Nephron progenitor cell (in vitro differentiated cells): ENCODE data around the gene ANKRD29.
"Not testable (repeated sequence)": the region's sequence is repeated elsewhere in the genome, so short reads cannot be mapped to it uniquely, and the experiment has no call there.

ENCODE experiments used
- DNase-seq: peaks from one replicate; pipeline ENCODE4 v3.0.0; 2021
- H3K27ac Mint-ChIP-seq: 2 replicates; pipeline ENCODE4 v1.8.0; 2021; ENCODE audit warnings: mild to moderate bottlenecking, moderate library complexity, mixed read lengths
- H3K27me3 Mint-ChIP-seq: 2 replicates; pipeline ENCODE4 v1.8.0; 2021; ENCODE audit warnings: mild to moderate bottlenecking, low read depth, mixed read lengths; ENCODE audit not compliant: poor library complexity
- H3K36me3 Mint-ChIP-seq: 2 replicates; pipeline ENCODE4 v1.8.0; 2021; ENCODE audit warnings: low read depth, mixed read lengths
- H3K4me1 Mint-ChIP-seq: 2 replicates; pipeline ENCODE4 v1.8.0; 2021; ENCODE audit warnings: mixed read lengths
- H3K4me3 Mint-ChIP-seq: 2 replicates; pipeline ENCODE4 v1.8.0; 2021; ENCODE audit warnings: mild to moderate bottlenecking, moderate library complexity, mixed read lengths
- H3K9me3 Mint-ChIP-seq: 2 replicates; pipeline ENCODE4 v1.8.0; 2021; ENCODE audit warnings: mild to moderate bottlenecking, moderate library complexity, mixed read lengths
- CTCF ChIP-seq: fragments of 200-600 bp; sonication (generic); IDR thresholded peaks from 2 replicates; pipeline ENCODE4 v1.5.0; 2021; ENCODE audit warnings: antibody characterized with exemption

Gene ANKRD29

GRCh38 chr18:23641143-23641720 lies 21.5 kb downstream of the ANKRD29 start:
- no peak for DNase-seq
- Mint-ChIP-seq H3K9me3 (peaks cover 3% of the 10 kb centered on the region), H3K4me3 (no peak overlapping the region), H3K27ac (no peak overlapping the region), H3K27me3 (peaks cover 12% of the 10 kb centered on the region), H3K36me3 (no peaks in the 10 kb centered on the region), H3K4me1 (no peaks in the 10 kb centered on the region)
- no peak for TF ChIP-seq CTCF

GRCh38 chr18:23640052-23640451 lies 22.7 kb downstream of the ANKRD29 start:
- no peak overlapping the region for H3K4me3 Mint-ChIP-seq
- peaks cover 13% of the 10 kb centered on the region for H3K27me3 Mint-ChIP-seq
- TF ChIP-seq CTCF: no peak
- no peak for DNase-seq
- no peak overlapping the region for H3K27ac Mint-ChIP-seq
- no peaks in the 10 kb centered on the region for H3K36me3 Mint-ChIP-seq
- H3K9me3 Mint-ChIP-seq: peaks cover 3% of the 10 kb centered on the region
- H3K4me1 Mint-ChIP-seq: no peaks in the 10 kb centered on the region

GRCh38 chr18:23636433-23636832 lies 26.3 kb downstream of the ANKRD29 start:
- H3K4me1 Mint-ChIP-seq, H3K36me3 Mint-ChIP-seq, H3K9me3 Mint-ChIP-seq, H3K27ac Mint-ChIP-seq, H3K4me3 Mint-ChIP-seq, DNase-seq: not testable (repeated sequence)
- peaks cover 11% of the 10 kb centered on the region for H3K27me3 Mint-ChIP-seq

- H3K27me3 Mint-ChIP-seq: peaks cover 11% of the 10 kb centered on the region
- no peaks in the 10 kb centered on the region for H3K36me3 Mint-ChIP-seq
- H3K4me1 Mint-ChIP-seq: peaks cover 5% of the 10 kb centered on the region
- H3K4me3 Mint-ChIP-seq: no peak overlapping the region
- no peaks in the 10 kb centered on the region for H3K9me3 Mint-ChIP-seq
- TF ChIP-seq CTCF: no peak
- H3K27ac Mint-ChIP-seq: no peak overlapping the region
- no peak for DNase-seq
These were observed 26.7 kb downstream of the ANKRD29 start for GRCh38 chr18:23636071-23636399.

- no peak overlapping the region for H3K27ac Mint-ChIP-seq
- no peaks in the 10 kb centered on the region for H3K9me3 Mint-ChIP-seq
- no peak overlapping the region for H3K4me3 Mint-ChIP-seq
- DNase-seq: no peak
- H3K4me1 Mint-ChIP-seq: peaks cover 5% of the 10 kb centered on the region
- peaks cover 11% of the 10 kb centered on the region for H3K27me3 Mint-ChIP-seq
- H3K36me3 Mint-ChIP-seq: no peaks in the 10 kb centered on the region
- TF ChIP-seq CTCF: no peak
These were observed 27.2 kb downstream of the ANKRD29 start for GRCh38 chr18:23635283-23636070.

- Mint-ChIP-seq H3K4me3 (no peak overlapping the region), H3K9me3 (no peaks in the 10 kb centered on the region), H3K4me1 (peaks cover 5% of the 10 kb centered on the region), H3K27ac (no peak overlapping the region), H3K27me3 (peaks cover 12% of the 10 kb centered on the region), H3K36me3 (no peaks in the 10 kb centered on the region)
- no peak for DNase-seq
- TF ChIP-seq CTCF: no peak
These were observed 28.0 kb downstream of the ANKRD29 start for GRCh38 chr18:23634692-23635091.
